Measurements from ENCODE around the gene SPATA9. TPM values are rescaled to one million over a fixed set of nuclear protein-coding genes. Genes with fewer than 3 reads are reported as not detected.
A peak's percentile ranks its signal among the peaks of the same experiment; 100 is the strongest.

The SPATA9 gene
- total RNA-seq, 1 donor from 2014 or later, result 0.74 TPM

GRCh38 chr5:95673081-95673480 lies 9.7 kb downstream of the SPATA9 start:
- Mint-ChIP-seq H3K27ac (no peak overlapping the region), H3K36me3 (no peaks in the 10 kb centered on the region), H3K4me1 (peaks cover 26% of the 10 kb centered on the region), H3K27me3 (ENCODE audit: low read depth) (no peaks in the 10 kb centered on the region), H3K9me3 (no peaks in the 10 kb centered on the region), H3K4me3 (no peak overlapping the region)
- TF ChIP-seq CTCF (IDR thresholded peaks at IDR 0.05; ENCODE audit: unreplicated experiment), result no peak
- DNase-seq (ENCODE audit: low spot score in 2 of 2, unreplicated experiment in 2 of 2), result no peak

GRCh38 chr5:95672641-95673040 lies 10.2 kb downstream of the SPATA9 start:
- Mint-ChIP-seq H3K4me1 (peaks cover 28% of the 10 kb centered on the region), H3K27me3 (ENCODE audit: low read depth) (no peaks in the 10 kb centered on the region), H3K9me3 (no peaks in the 10 kb centered on the region), H3K4me3 (no peak overlapping the region), H3K36me3 (no peaks in the 10 kb centered on the region), H3K27ac (peak overlapping the region; percentile 35)
- no peak for TF ChIP-seq CTCF (IDR thresholded peaks at IDR 0.05; ENCODE audit: unreplicated experiment)
- DNase-seq (ENCODE audit: low spot score in 2 of 2, unreplicated experiment in 2 of 2), result no peak

GRCh38 chr5:95671826-95672225 lies 11.0 kb downstream of the SPATA9 start:
- TF ChIP-seq CTCF (IDR thresholded peaks at IDR 0.05; ENCODE audit: unreplicated experiment), result no peak
- no peak overlapping the region for H3K27ac Mint-ChIP-seq
- no peaks in the 10 kb centered on the region for H3K36me3 Mint-ChIP-seq
- H3K9me3 Mint-ChIP-seq, result no peaks in the 10 kb centered on the region
- no peak overlapping the region for H3K4me3 Mint-ChIP-seq
- H3K27me3 Mint-ChIP-seq (ENCODE audit: low read depth), result no peaks in the 10 kb centered on the region
- DNase-seq (ENCODE audit: low spot score in 2 of 2, unreplicated experiment in 2 of 2), result no peak
- H3K4me1 Mint-ChIP-seq, result peaks cover 28% of the 10 kb centered on the region

- Mint-ChIP-seq H3K4me3 (no peak overlapping the region), H3K9me3 (no peaks in the 10 kb centered on the region), H3K36me3 (no peaks in the 10 kb centered on the region), H3K4me1 (peaks cover 28% of the 10 kb centered on the region), H3K27me3 (ENCODE audit: low read depth) (no peaks in the 10 kb centered on the region), H3K27ac (no peak overlapping the region)
- no peak for TF ChIP-seq CTCF (IDR thresholded peaks at IDR 0.05; ENCODE audit: unreplicated experiment)
- no peak for DNase-seq (ENCODE audit: low spot score in 2 of 2, unreplicated experiment in 2 of 2)
Observed at GRCh38 chr5:95670568-95670967, 12.2 kb downstream of the SPATA9 start.

- Mint-ChIP-seq H3K36me3 (no peaks in the 10 kb centered on the region), H3K27me3 (ENCODE audit: low read depth) (no peaks in the 10 kb centered on the region), H3K27ac (no peak overlapping the region), H3K4me3 (no peak overlapping the region), H3K4me1 (peaks cover 28% of the 10 kb centered on the region), H3K9me3 (no peaks in the 10 kb centered on the region)
- DNase-seq (ENCODE audit: low spot score in 2 of 2, unreplicated experiment in 2 of 2), result no peak
- TF ChIP-seq CTCF (IDR thresholded peaks at IDR 0.05; ENCODE audit: unreplicated experiment), result no peak
Observed at GRCh38 chr5:95669985-95670384, 12.8 kb downstream of the SPATA9 start.

GRCh38 chr5:95669540-95669939 lies 13.3 kb downstream of the SPATA9 start:
- no peaks in the 10 kb centered on the region for H3K27me3 Mint-ChIP-seq (ENCODE audit: low read depth)
- no peak for DNase-seq (ENCODE audit: low spot score in 2 of 2, unreplicated experiment in 2 of 2)
- H3K4me1 Mint-ChIP-seq, result peaks cover 30% of the 10 kb centered on the region
- peak overlapping the region; percentile 76 for H3K27ac Mint-ChIP-seq
- H3K4me3 Mint-ChIP-seq, result no peak overlapping the region
- no peaks in the 10 kb centered on the region for H3K36me3 Mint-ChIP-seq
- TF ChIP-seq CTCF (IDR thresholded peaks at IDR 0.05; ENCODE audit: unreplicated experiment), result no peak
- no peaks in the 10 kb centered on the region for H3K9me3 Mint-ChIP-seq

Measured in mesothelial cell of epicardium (in vitro differentiated cells).